ENCODE results near the gene PROM2.

Gene PROM2

DNA sequence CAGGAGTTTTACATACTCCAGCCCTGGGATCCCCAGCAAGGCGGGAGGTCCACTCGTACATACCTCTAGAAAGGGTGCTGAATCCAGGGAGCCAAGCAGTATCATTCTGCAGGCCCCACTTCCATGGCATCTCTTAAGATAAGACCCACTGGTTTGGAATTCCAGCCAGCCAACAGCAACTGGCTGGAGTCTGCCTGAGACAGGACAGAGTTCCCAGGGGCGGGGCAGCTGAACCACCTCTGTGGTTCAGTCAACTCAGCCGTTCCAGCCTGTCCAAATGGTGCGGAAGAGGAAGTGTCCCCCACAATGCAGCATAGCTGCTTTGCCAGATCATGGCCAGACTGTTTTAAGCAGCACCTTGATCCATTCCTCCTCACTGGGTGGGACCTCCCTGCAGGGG, 33.7 kb upstream of the PROM2 start:
- TF ChIP-seq CEBPB (IDR thresholded peaks at IDR 0.05), result no peak
- no peak for TF ChIP-seq ZBTB7A (IDR thresholded peaks at IDR 0.05; ENCODE audit: low read depth)
- no peak for TF ChIP-seq TEAD4 (IDR thresholded peaks at IDR 0.05)
- TF ChIP-seq TAF1 (IDR thresholded peaks at IDR 0.05; ENCODE audit: low read depth), result no peak
- TF ChIP-seq EP300 (IDR thresholded peaks at IDR 0.05; ENCODE audit: borderline replicate concordance), result no peak
- TF ChIP-seq CREB1 (IDR thresholded peaks at IDR 0.05; ENCODE audit: low read depth), result no peak
- no peak for TF ChIP-seq USF1 (IDR thresholded peaks at IDR 0.05)
- TF ChIP-seq NFIC (IDR thresholded peaks at IDR 0.05), result no peak
- no peak for TF ChIP-seq YY1 (IDR thresholded peaks at IDR 0.05; ENCODE audit: low read depth)
- no peak for TF ChIP-seq FOXM1 (IDR thresholded peaks at IDR 0.05; ENCODE audit: borderline replicate concordance, low read depth)
- TF ChIP-seq, protein P1, sequence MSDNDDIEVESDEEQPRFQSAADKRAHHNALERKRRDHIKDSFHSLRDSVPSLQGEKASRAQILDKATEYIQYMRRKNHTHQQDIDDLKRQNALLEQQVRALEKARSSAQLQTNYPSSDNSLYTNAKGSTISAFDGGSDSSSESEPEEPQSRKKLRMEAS (IDR thresholded peaks at IDR 0.05), result no peak
- no peak for TF ChIP-seq EGR1 (IDR thresholded peaks at IDR 0.05)
- TF ChIP-seq TCF12 (IDR thresholded peaks at IDR 0.05; ENCODE audit: low read depth), result no peak
- TF ChIP-seq RAD21 (IDR thresholded peaks at IDR 0.05; ENCODE audit: low read depth), result no peak
- no peak for TF ChIP-seq REST (IDR thresholded peaks at IDR 0.05; ENCODE audit: low read depth)

DNA sequence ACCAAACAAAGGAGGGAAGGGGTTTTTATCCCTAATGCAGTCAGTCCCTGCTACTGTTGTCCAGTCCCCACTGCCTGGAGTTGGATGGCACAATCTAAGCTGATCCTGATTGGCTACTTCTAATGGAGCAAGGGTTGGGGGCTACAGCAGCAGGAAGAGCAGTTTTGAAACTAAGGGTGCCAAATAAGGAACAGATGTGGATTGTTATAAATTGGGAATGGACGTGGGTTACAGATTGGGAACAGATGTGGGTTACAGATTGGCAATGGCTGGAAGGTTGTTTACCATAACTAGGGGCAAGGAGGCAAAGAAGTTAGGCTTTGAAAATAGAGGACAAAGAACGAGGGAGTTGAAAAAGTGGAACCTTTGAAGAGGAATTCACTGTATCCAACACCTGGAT, 16.0 kb upstream of the PROM2 start:
- TF ChIP-seq EP300 (IDR thresholded peaks at IDR 0.05; ENCODE audit: borderline replicate concordance) (no peak), CREB1 (IDR thresholded peaks at IDR 0.05; ENCODE audit: low read depth) (no peak), USF1 (IDR thresholded peaks at IDR 0.05) (no peak), EGR1 (IDR thresholded peaks at IDR 0.05) (no peak), CEBPB (IDR thresholded peaks at IDR 0.05) (no peak), TCF12 (IDR thresholded peaks at IDR 0.05; ENCODE audit: low read depth) (no peak), FOXM1 (IDR thresholded peaks at IDR 0.05; ENCODE audit: borderline replicate concordance, low read depth) (no peak), TEAD4 (IDR thresholded peaks at IDR 0.05) (no peak)

- no peak for TF ChIP-seq CEBPB (IDR thresholded peaks at IDR 0.05)
- no peak for TF ChIP-seq USF1 (IDR thresholded peaks at IDR 0.05)
- TF ChIP-seq, protein P1 (IDR thresholded peaks at IDR 0.05), result no peak
- TF ChIP-seq FOXM1 (IDR thresholded peaks at IDR 0.05; ENCODE audit: borderline replicate concordance, low read depth), result no peak
- TF ChIP-seq TAF1 (IDR thresholded peaks at IDR 0.05; ENCODE audit: low read depth), result no peak
- TF ChIP-seq EP300 (IDR thresholded peaks at IDR 0.05; ENCODE audit: borderline replicate concordance), result no peak
Measured at GRCh38 chr2:95260028-95261023, 13.9 kb upstream of the PROM2 start.

DNA sequence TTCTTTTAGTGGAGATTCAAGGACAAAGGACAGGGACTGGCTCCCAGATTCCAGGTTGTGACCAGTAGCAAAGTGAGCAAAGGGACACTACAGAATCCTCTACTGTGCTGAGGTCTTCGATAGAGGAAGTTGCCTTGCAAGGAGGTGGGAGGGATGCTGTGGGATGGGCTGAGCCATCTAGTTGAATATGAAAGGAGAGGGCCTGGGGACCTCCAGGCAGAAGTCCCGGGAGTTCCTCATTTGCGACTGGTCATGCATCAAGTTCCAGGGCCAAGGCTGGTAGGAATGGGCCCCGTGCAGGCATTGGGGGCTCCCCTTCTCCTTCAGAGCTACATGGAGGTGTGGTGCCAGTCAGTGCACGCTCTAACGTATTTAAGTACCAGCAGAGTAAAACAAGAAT, 12.6 kb upstream of the PROM2 start:
- TF ChIP-seq REST (IDR thresholded peaks at IDR 0.05; ENCODE audit: low read depth), result no peak
- TF ChIP-seq YY1 (IDR thresholded peaks at IDR 0.05; ENCODE audit: low read depth), result no peak
- no peak for TF ChIP-seq USF1 (IDR thresholded peaks at IDR 0.05)
- no peak for TF ChIP-seq CEBPB (IDR thresholded peaks at IDR 0.05)
- no peak for TF ChIP-seq EGR1 (IDR thresholded peaks at IDR 0.05)
- no peak for TF ChIP-seq FOXM1 (IDR thresholded peaks at IDR 0.05; ENCODE audit: borderline replicate concordance, low read depth)
- TF ChIP-seq EP300 (IDR thresholded peaks at IDR 0.05; ENCODE audit: borderline replicate concordance), result no peak
- no peak for TF ChIP-seq RAD21 (IDR thresholded peaks at IDR 0.05; ENCODE audit: low read depth)
- no peak for TF ChIP-seq TEAD4 (IDR thresholded peaks at IDR 0.05)
- no peak for TF ChIP-seq TCF12 (IDR thresholded peaks at IDR 0.05; ENCODE audit: low read depth)
- TF ChIP-seq NFIC (IDR thresholded peaks at IDR 0.05), result no peak
- TF ChIP-seq ZBTB7A (IDR thresholded peaks at IDR 0.05; ENCODE audit: low read depth), result no peak
- no peak for TF ChIP-seq TAF1 (IDR thresholded peaks at IDR 0.05; ENCODE audit: low read depth)
- no peak for TF ChIP-seq CREB1 (IDR thresholded peaks at IDR 0.05; ENCODE audit: low read depth)
